ENCODE data around the gene KCTD6.
A peak's percentile ranks its signal among the peaks of the same experiment; 100 is the strongest.

The KCTD6 gene

GRCh38 chr3:58466899-58467563, 24.9 kb upstream of the KCTD6 start:
- TF ChIP-seq CTCF (IDR thresholded peaks at IDR 0.05; ENCODE audit: extremely low read depth, missing control alignments) = no peak
- DNase-seq (ENCODE audit: low spot score) = no peak

- no peak for TF ChIP-seq CTCF (IDR thresholded peaks at IDR 0.05; ENCODE audit: extremely low read depth, missing control alignments)
- DNase-seq (ENCODE audit: low spot score) = no peak
These were observed 22.8 kb upstream of the KCTD6 start for GRCh38 chr3:58469096-58469495.

- no peak for TF ChIP-seq CTCF (IDR thresholded peaks at IDR 0.05; ENCODE audit: extremely low read depth, missing control alignments)
These were observed 21.4 kb upstream of the KCTD6 start for GRCh38 chr3:58470363-58471024.

GRCh38 chr3:58471025-58471887, 20.6 kb upstream of the KCTD6 start:
- TF ChIP-seq CTCF (IDR thresholded peaks at IDR 0.05; ENCODE audit: extremely low read depth, missing control alignments) = no peak
- DNase-seq (ENCODE audit: low spot score) = peak; percentile 34

More at GRCh38 chr3:58470363-58471024, 21.4 kb upstream of the KCTD6 start:
- no peak for DNase-seq (ENCODE audit: low spot score)

GRCh38 chr3:58473275-58473674, 18.6 kb upstream of the KCTD6 start:
- no peak for TF ChIP-seq CTCF (IDR thresholded peaks at IDR 0.05; ENCODE audit: extremely low read depth, missing control alignments)
- DNase-seq (ENCODE audit: low spot score) = no peak

GRCh38 chr3:58474348-58474911, 17.5 kb upstream of the KCTD6 start:
- TF ChIP-seq CTCF (IDR thresholded peaks at IDR 0.05; ENCODE audit: extremely low read depth, missing control alignments) = no peak

More at GRCh38 chr3:58474348-58474911, 17.5 kb upstream of the KCTD6 start:
- DNase-seq (ENCODE audit: low spot score) = no peak

All from GM20000 (cell line).